ENCODE results near the gene SMURF2.

SMURF2 gene

GRCh38 chr17:64555281-64555680 is 106.8 kb downstream of the SMURF2 start:
- no peak for TF ChIP-seq ARNT (IDR thresholded peaks at IDR 0.05)
- no peak for TF ChIP-seq FOXK2 (IDR thresholded peaks at IDR 0.05)
- no peak for TF ChIP-seq FOXM1 (IDR thresholded peaks at IDR 0.05; ENCODE audit: borderline replicate concordance)
- no peak for TF ChIP-seq LEF1 (IDR thresholded peaks at IDR 0.05; ENCODE audit: borderline replicate concordance)
- no peak for TF ChIP-seq TARDBP (IDR thresholded peaks at IDR 0.05)
- TF ChIP-seq CTBP1 (IDR thresholded peaks at IDR 0.05; ENCODE audit: borderline replicate concordance): no peak
- TF ChIP-seq L3MBTL2 (conservative IDR thresholded peaks at IDR 0.05): no peak
- no peak for TF ChIP-seq SP1 (IDR thresholded peaks at IDR 0.05)
- no peak for TF ChIP-seq BHLHE40 (IDR thresholded peaks at IDR 0.05; ENCODE audit: borderline replicate concordance)
- TF ChIP-seq NFRKB (IDR thresholded peaks at IDR 0.05): no peak
- TF ChIP-seq PKNOX1 (IDR thresholded peaks at IDR 0.05): no peak
- TF ChIP-seq HDGF (IDR thresholded peaks at IDR 0.05; ENCODE audit: borderline replicate concordance): no peak
- CTCF ChIA-PET: interaction anchor here (0.6 kb wide), 1 partner anchor 86 kb away, joined by 5 read pairs; no protein-coding TSS in a partner anchor
- POLR2A ChIA-PET: interaction anchor here (0.8 kb wide), 1 partner anchor 48 kb away, joined by 3 read pairs; the partner anchor contains the start of gene CEP95
- no peak for DNase-seq (ENCODE audit: extremely low spot score)

GRCh38 chr17:64554028-64554637 is 108.0 kb downstream of the SMURF2 start:
- no peak for DNase-seq (ENCODE audit: extremely low spot score)
- TF ChIP-seq LEF1 (IDR thresholded peaks at IDR 0.05; ENCODE audit: borderline replicate concordance) (no peak), FOXM1 (IDR thresholded peaks at IDR 0.05; ENCODE audit: borderline replicate concordance) (no peak), FOXK2 (IDR thresholded peaks at IDR 0.05) (no peak), ELF4 (IDR thresholded peaks at IDR 0.05) (no peak), CTBP1 (IDR thresholded peaks at IDR 0.05; ENCODE audit: borderline replicate concordance) (no peak), ARNT (IDR thresholded peaks at IDR 0.05) (no peak), NFRKB (IDR thresholded peaks at IDR 0.05) (no peak), HDGF (IDR thresholded peaks at IDR 0.05; ENCODE audit: borderline replicate concordance) (no peak), ZNF384 (IDR thresholded peaks at IDR 0.05) (no peak), BHLHE40 (IDR thresholded peaks at IDR 0.05; ENCODE audit: borderline replicate concordance) (no peak), TARDBP (IDR thresholded peaks at IDR 0.05) (no peak)
- CTCF ChIA-PET: interaction anchor here (0.6 kb wide), 1 partner anchor 130 kb away, joined by 3 read pairs; no protein-coding TSS in a partner anchor
- POLR2A ChIA-PET: interaction anchor here (1.4 kb wide), 1 partner anchor 47 kb away, joined by 5 read pairs; the partner anchor contains the start of gene CEP95

- no peak for DNase-seq (ENCODE audit: extremely low spot score)
- TF ChIP-seq TARDBP (IDR thresholded peaks at IDR 0.05): no peak
- CTCF ChIA-PET: no interaction called here
- POLR2A ChIA-PET: no interaction called here
Measured at GRCh38 chr17:64551461-64551860, 110.6 kb downstream of the SMURF2 start.

- CTCF ChIA-PET: interaction anchor here (0.6 kb wide), 1 partner anchor 189 kb away, joined by 4 read pairs; no protein-coding TSS in a partner anchor
- DNase-seq (ENCODE audit: extremely low spot score): no peak
- POLR2A ChIA-PET: interaction anchor here (1.1 kb wide), 1 partner anchor 41 kb away, joined by 4 read pairs; the partner anchor contains the start of gene CEP95
- no peak for TF ChIP-seq FOXA1 (IDR thresholded peaks at IDR 0.05)
- no peak for TF ChIP-seq HDGF (IDR thresholded peaks at IDR 0.05; ENCODE audit: borderline replicate concordance)
- TF ChIP-seq BHLHE40 (IDR thresholded peaks at IDR 0.05; ENCODE audit: borderline replicate concordance): no peak
Measured at GRCh38 chr17:64547319-64547718, 114.8 kb downstream of the SMURF2 start.

- TF ChIP-seq NFRKB (IDR thresholded peaks at IDR 0.05) (no peak), HDGF (IDR thresholded peaks at IDR 0.05; ENCODE audit: borderline replicate concordance) (no peak), ARNT (IDR thresholded peaks at IDR 0.05) (no peak), FOXA1 (IDR thresholded peaks at IDR 0.05) (no peak), FOXK2 (IDR thresholded peaks at IDR 0.05) (no peak), BHLHE40 (IDR thresholded peaks at IDR 0.05; ENCODE audit: borderline replicate concordance) (no peak), ELF4 (IDR thresholded peaks at IDR 0.05) (no peak), TARDBP (IDR thresholded peaks at IDR 0.05) (no peak), L3MBTL2 (conservative IDR thresholded peaks at IDR 0.05) (no peak), PKNOX1 (IDR thresholded peaks at IDR 0.05) (no peak), SUZ12 (IDR thresholded peaks at IDR 0.05) (no peak)
- no peak for DNase-seq (ENCODE audit: extremely low spot score)
- ChIA-PET CTCF (no interaction called here), POLR2A (no interaction called here)
Measured at GRCh38 chr17:64546716-64547115, 115.4 kb downstream of the SMURF2 start.

- no peak for DNase-seq (ENCODE audit: extremely low spot score)
- ChIA-PET POLR2A (interaction anchor here (1.0 kb wide), 1 partner anchor 38 kb away, joined by 3 read pairs; the partner anchor contains the start of genes CEP95 and DDX5), CTCF (interaction anchor here (2.3 kb wide), 1 partner anchor 10 kb away, joined by 5 read pairs; no protein-coding TSS in a partner anchor)
- TF ChIP-seq FOXM1 (IDR thresholded peaks at IDR 0.05; ENCODE audit: borderline replicate concordance) (no peak), PKNOX1 (IDR thresholded peaks at IDR 0.05) (no peak), FOXK2 (IDR thresholded peaks at IDR 0.05) (no peak), SP1 (IDR thresholded peaks at IDR 0.05) (no peak), L3MBTL2 (conservative IDR thresholded peaks at IDR 0.05) (no peak), BHLHE40 (IDR thresholded peaks at IDR 0.05; ENCODE audit: borderline replicate concordance) (no peak), CTBP1 (IDR thresholded peaks at IDR 0.05; ENCODE audit: borderline replicate concordance) (no peak), TARDBP (IDR thresholded peaks at IDR 0.05) (no peak), ZNF384 (IDR thresholded peaks at IDR 0.05) (no peak), FOXA1 (IDR thresholded peaks at IDR 0.05) (no peak), ELF4 (IDR thresholded peaks at IDR 0.05) (no peak), SUZ12 (IDR thresholded peaks at IDR 0.05) (no peak), ARNT (IDR thresholded peaks at IDR 0.05) (no peak)
Measured at GRCh38 chr17:64544742-64545141, 117.4 kb downstream of the SMURF2 start.
